ENCODE measurements around the gene TMPRSS12. TPM values are rescaled to one million over a fixed set of nuclear protein-coding genes. Genes with fewer than 3 reads are reported as not detected.
A peak's percentile ranks its signal among the peaks of the same experiment; 100 is the strongest.

The TMPRSS12 gene
- total and polyA plus RNA-seq, 9 of the 15 experiments (the other 6 are each of a cell fraction or from before 2014, with no cell fraction given): 0.04 TPM; not detected in 8

DNA sequence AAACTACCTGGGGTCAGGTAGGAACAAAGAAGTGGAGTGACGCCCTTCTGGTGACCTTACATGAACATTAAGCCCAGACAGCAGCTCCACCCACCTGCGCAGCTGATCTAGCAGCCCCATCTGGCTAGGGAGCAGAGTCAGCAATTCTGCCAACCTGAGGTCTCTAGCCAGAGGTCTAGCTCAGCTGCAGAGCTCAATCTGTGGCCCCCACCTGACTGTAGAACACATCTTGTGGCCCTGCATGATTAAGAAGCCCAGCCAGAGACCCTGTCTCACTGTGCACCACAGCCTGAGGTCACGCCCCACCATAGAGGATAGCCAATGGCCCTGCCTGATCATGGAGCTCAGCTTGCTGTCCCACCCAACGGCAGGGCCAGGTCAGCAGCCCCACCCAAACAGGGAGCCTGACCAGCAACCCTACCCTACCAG lies 59.0 kb downstream of the TMPRSS12 start:
- no peaks in the 10 kb centered on the region for H3K27me3 ChIP-seq (ENCODE audit: control insufficient read depth in 2 of 2, insufficient read depth in 2 of 2, low read length in 2 of 2)
- H3K36me3 ChIP-seq (ENCODE audit: control insufficient read depth, insufficient read depth, low read length): no peaks in the 10 kb centered on the region
- no TSS peak for BruUV-seq (replicated peaks)
- no peaks in the 10 kb centered on the region for H4K20me1 ChIP-seq (replicated peaks; ENCODE audit: control insufficient read depth, insufficient read depth, low read length)
- no peaks in the 10 kb centered on the region; the same call in 1 of the 2 replicates for H3K9me3 ChIP-seq (replicated peaks; ENCODE audit: control insufficient read depth, insufficient read depth, low read depth, low read length)
- no peaks in the 10 kb centered on the region for H3K9me1 ChIP-seq (ENCODE audit: control insufficient read depth, insufficient read depth, low read length)
- ChIA-PET CTCF (ENCODE audit: low intra/inter-chr PET ratio) (no interaction called here), POLR2A (interaction anchor here (0.7 to 1.4 kb wide), 3 partner anchors 12 to 23 kb away, joined by 4 to 6 read pairs (median 4); a partner anchor contains a TSS)
- peaks cover 10 to 13% of the 10 kb centered on the region in 2 experiments; a peak in 4 of 5 replicates for H3K4me1 ChIP-seq (replicated peaks in 1 of 2; ENCODE audit: control insufficient read depth in 2 of 2, insufficient read depth in 2 of 2, low read length in 2 of 2)
- H3K4me2 ChIP-seq (ENCODE audit: insufficient read depth, low read length): peak overlapping the region; percentile 55
- intact Hi-C loops (cut with micrococcal nuclease): no loop called here
- peak; percentile 91 for FAIRE-seq
- peak overlapping the region; percentile 3 for H2AFZ ChIP-seq (ENCODE audit: low read depth, low read length)
- H3K4me3 ChIP-seq: no peak overlapping the region
- peak; percentile 98 for ATAC-seq
- in situ Hi-C loops (cut with MboI): no loop called here
- WGBS (ENCODE audit: insufficient coverage, low coverage, missing lambda C conversion rate): 12% methylated on average over 4 of the region's 4 CpGs
- no peaks in the 10 kb centered on the region for H3K79me2 ChIP-seq (ENCODE audit: control insufficient read depth, insufficient read depth, low read length)
- no peak overlapping the region; the same call in 1 of the 3 replicates for H3K27ac ChIP-seq (ENCODE audit: extremely low read depth, low read depth, low read length)
- DNase-seq (ENCODE audit: extremely low read depth in 1 of 4, low spot score in 3 of 4): peak; percentile 57 to 83 (median 74)
- H3K9ac ChIP-seq (ENCODE audit: insufficient read depth in 1 of 2, low read depth in 2 of 2, low read length in 2 of 2): peak overlapping the region in 1 of 2 experiments; percentile 4; a peak in 1 of 4 replicates
- no peak for TF ChIP-seq GABPA (tag; conservative IDR thresholded peaks at IDR 0.05; ENCODE audit: low read depth)
- TF ChIP-seq NRF1 (conservative IDR thresholded peaks at IDR 0.05 in 1 of 2, IDR thresholded peaks at IDR 0.05 in 1 of 2): peak; percentile 85 to 87
- no peak for TF ChIP-seq USF2 (CRISPR knock-in tag; IDR thresholded peaks at IDR 0.05)
- TF ChIP-seq SIN3A (IDR thresholded peaks at IDR 0.05; ENCODE audit: borderline replicate concordance in 2 of 2, control insufficient read depth in 1 of 2, low read depth in 2 of 2, low read length in 2 of 2): 0 out of 4 replicates have a peak, but pooled peaks of 1 of the 2 experiments have one; percentile 53
- peak; percentile 62 for TF ChIP-seq NFIC (IDR thresholded peaks at IDR 0.05)
- no peak for TF ChIP-seq RERE (CRISPR knock-in tag; IDR thresholded peaks at IDR 0.05; ENCODE audit: borderline replicate concordance)
- TF ChIP-seq STAT5A (IDR thresholded peaks at IDR 0.05; ENCODE audit: borderline replicate concordance, low read length): peak; percentile 47
- TF ChIP-seq CBFA2T3 (IDR thresholded peaks at IDR 0.05): peak; percentile 92
- TF ChIP-seq, protein P1, sequence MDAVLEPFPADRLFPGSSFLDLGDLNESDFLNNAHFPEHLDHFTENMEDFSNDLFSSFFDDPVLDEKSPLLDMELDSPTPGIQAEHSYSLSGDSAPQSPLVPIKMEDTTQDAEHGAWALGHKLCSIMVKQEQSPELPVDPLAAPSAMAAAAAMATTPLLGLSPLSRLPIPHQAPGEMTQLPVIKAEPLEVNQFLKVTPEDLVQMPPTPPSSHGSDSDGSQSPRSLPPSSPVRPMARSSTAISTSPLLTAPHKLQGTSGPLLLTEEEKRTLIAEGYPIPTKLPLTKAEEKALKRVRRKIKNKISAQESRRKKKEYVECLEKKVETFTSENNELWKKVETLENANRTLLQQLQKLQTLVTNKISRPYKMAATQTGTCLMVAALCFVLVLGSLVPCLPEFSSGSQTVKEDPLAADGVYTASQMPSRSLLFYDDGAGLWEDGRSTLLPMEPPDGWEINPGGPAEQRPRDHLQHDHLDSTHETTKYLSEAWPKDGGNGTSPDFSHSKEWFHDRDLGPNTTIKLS (IDR thresholded peaks at IDR 0.05; ENCODE audit: borderline replicate concordance, low read depth): peak; percentile 29; the same call in 1 of the 2 replicates
- TF ChIP-seq ZNF316 (IDR thresholded peaks at IDR 0.05): peak; percentile 99
- peak; percentile 91 for TF ChIP-seq MAFK (IDR thresholded peaks at IDR 0.05; ENCODE audit: low read length)
- TF ChIP-seq RCOR1 (IDR thresholded peaks at IDR 0.05; ENCODE audit: borderline replicate concordance in 1 of 2, low read depth in 2 of 2, low read length in 2 of 2): 0 out of 4 replicates have a peak, but pooled peaks of 1 of the 2 experiments have one; percentile 28
- peak; percentile 76 for TF ChIP-seq TCF3 (CRISPR knock-in tag; IDR thresholded peaks at IDR 0.05)
- peak; percentile 57 for TF ChIP-seq MTA2 (IDR thresholded peaks at IDR 0.05; ENCODE audit: low read depth)
- TF ChIP-seq KDM4B (IDR thresholded peaks at IDR 0.05; ENCODE audit: borderline replicate concordance in 2 of 2, low read depth in 1 of 2): no peak
